ENCODE measurements around the gene WDR5.

Gene WDR5

DNA sequence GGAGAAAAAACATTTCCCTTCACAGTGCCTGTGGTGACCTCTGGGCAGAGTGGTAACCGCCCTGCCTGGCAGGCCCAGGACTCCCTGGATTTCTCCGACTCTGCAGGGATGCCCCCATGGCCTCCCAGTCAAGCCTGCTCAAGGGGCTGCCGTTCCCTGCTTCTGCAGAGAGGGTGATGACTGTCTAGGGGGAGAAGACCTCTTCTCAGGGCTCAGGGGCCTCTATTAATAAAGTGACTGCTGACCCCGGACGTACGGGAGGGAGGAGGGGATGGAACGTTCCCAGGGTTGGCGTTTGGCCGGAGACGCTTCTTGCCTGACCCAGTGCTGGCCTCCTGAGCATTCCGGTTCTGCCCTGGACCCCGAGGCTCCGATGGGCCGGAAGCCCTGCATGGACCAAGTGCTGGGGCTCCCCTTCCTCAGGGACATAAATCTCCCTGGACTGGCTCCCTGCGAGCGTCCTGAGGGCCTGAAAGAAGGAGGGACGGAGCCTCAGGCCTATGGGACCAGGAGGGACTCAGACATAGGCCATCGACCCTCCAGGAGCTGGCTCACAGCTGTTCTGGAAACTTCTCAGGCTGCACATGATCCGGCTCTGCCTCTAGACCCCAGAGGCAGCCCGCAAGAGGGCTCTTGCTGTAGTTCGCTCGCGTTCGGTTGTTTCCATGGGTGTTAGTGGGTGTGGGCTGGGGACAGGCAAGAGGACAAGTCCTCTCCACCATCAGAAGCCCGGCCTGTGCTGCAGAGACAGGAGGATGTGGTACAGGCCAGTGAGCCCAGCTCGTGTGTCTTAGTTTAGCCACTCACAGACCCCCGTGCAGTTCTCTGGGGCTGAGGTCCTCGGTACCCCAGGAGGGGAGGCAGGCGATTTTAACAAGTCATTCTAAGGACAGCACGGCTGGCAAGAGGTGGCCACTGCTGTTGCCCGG is 36.6 kb downstream of the WDR5 start:
- DNase-seq (ENCODE audit: low read depth in 1 of 2, low spot score in 1 of 2): no peak

DNA sequence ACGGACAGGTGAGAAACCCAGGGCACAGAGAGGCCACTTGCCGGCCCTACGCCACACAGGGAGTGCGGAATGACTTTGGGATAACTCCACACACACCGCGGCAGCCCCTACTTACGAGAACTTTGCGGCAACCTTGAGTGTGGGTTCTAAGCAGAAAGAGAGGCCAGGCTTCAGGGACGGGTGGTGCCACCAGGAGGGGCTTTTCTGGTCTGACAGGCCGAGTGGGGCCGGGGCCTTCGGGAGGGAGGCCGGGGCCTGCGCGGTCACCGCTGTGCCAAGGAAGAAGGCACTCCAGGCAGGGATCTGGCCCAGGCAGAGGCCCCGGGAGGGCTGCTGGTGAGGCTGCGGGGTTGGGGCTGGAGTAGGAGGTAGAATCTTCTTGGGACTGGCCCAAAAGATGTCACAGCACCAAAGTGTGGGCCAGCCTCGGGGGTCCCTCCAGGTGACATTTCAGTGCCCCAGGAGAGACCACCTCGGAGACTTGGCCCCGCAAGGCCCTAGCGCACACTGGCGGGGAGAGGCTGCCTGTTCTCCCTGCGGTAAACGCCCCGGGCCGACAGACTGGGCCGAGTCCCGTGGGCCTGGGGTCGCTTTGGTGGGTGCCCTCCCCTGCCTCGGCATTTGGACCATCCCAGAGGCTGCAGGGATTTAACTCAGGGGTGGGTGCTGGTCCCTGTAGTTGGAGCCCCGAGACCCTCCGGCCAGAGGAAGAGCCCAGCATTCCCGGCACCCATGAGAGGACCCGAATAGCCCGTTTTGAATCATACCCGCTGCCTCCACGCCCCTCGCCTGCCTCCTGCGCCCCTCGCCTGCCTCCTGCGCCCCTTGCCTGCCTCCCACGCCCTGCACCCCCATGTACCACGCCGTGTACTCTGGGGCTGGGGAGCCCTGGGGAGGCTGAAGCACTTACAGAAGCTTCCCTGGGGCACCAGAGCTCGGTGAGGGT is 37.5 kb downstream of the WDR5 start:
- no peak for DNase-seq (ENCODE audit: low read depth in 1 of 2, low spot score in 1 of 2)

DNA sequence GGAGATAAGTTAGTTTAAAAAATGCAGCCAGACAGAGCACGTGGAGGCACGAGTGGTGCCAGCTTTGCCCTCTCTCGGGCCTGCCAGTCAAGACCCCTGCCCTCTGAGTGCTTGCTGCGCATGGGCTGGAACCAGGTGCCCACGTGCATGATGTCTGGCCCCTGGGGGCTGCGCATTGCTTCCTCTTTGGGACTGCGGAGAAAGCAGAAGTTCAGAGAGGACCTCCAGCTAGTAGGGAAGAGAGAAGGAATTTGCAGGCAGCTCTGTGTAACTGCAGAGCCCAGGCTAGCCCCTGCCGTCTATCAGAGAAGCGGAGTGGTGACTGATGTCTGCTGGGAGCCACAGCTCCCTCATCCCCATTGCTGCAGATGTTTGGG is 38.2 kb downstream of the WDR5 start:
- DNase-seq (ENCODE audit: low read depth in 1 of 2, low spot score in 1 of 2): no peak

DNA sequence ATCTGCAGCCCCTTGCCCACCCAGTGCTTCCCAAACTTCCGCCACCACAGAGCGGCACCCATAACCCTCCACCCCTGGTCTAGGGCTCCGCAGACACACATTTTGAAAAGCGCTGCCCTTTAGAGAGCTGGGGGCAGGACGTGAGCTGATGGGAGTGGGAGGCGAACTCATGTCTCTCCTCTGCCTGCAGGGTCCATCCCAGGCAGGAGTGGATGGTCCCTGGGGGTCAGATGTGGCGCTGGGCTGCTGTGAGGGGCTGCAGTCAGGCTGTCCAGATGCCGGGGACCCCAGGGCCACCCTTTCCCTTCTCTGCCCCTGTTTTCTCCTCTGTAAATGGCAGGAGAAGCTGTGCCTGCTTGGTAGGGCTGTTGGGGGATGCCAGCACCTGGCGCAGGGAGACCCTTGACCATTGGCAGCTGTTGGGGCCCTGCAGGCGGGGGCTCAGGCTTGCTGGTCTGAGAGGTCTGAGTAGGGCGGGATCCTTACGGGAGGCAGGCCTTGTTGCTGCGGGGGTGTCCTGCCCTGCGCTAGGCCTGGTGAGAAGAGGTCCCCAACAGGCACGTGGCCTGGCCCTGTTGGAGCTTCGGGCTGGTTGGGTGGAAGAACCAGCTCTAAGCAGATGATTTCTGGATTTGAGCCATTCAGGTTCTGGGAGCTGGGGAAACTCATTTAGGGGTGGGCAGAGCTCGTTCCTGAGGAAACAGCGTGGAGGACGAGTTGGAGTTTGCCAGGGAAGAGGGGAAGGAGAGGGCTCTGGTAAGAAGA is 38.8 kb downstream of the WDR5 start:
- DNase-seq (ENCODE audit: low read depth in 1 of 2, low spot score in 1 of 2): no peak

DNA sequence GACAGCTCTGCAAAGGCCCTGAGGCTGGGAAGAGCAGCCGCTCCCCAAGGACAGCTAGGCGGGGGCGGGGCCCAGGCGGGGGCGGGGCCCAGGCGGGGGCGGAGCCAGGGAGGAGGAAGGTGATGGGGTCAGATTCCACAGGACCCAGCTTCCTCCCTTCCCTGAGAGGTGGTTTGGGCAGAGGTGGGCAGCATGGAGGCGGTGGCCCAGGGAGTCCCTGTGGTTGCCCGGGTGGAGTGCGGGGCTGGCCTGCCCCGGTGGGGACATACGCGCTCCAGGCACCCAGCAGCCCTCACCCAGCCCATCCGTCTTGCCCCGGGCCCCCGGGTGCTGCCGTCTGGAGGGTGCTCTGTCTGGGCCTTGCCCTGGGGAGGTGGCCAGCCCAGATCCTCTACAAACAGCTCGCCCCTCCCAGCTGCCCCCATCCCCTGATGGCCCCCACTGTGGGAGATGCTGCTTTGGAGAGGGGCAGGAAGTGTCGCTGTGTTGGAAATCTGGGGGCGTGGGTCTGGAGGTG is 39.5 kb downstream of the WDR5 start:
- no peak for DNase-seq (ENCODE audit: low read depth in 1 of 2, low spot score in 1 of 2)

DNA sequence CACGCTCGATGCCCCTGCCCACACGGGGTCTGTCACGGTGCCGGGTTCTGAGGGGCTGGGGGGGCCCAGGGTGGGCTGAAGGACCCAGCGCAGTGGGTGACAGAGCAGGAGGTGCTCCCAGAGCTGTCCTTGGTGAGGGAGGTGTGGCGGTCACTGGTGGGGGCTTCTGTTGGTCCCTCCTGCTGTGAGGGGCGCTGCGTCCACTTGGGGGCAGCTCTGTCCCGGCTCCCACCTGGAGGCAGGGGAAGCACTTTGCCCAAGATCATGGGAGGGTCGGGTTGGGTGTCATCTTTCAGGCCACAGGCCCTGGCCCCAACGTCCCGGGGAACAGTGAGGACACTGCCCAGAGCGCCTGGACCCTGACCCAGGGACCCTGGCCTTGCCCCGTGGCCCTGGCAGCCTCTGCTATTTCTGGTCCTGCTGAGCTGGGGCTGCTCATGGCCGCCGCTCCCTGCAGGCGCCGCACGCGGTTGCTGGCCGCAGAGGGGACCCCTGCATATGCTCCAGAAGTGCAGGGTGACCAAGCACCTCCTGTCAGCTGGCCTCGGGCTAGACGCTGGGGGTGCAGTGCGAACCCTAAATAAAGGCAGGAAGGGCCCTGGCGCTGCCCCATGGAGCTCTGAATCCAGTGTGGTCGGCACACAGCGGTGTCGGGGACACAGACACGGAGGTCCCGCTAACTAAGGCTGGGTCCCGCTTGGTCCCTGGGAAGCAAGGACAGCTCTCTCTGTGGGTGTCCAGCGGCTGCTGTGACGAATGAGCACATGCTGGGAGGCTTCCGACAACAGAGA is 40.1 kb downstream of the WDR5 start:
- no peak for DNase-seq (ENCODE audit: low read depth in 1 of 2, low spot score in 1 of 2)

DNA sequence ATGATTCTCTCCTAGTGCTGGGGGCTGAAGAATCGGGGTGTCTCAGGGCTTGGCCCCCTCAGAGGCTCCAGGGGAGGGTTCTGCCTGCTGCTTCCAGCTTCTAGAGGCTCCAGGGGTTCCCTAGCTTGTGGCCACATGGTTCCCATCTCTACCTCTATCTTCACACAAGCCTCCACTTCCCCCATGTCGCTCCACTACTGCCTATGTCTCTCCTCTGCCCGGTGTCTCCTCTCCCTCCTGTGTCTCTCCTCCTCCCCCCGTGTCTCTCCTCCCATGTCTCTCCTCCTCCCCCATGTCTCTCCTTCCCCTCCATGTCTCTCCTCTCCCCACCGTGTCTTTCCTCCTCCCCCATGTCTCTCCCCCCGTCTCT is 40.7 kb downstream of the WDR5 start:
- no peak for DNase-seq (ENCODE audit: low read depth in 1 of 2, low spot score in 1 of 2)

DNA sequence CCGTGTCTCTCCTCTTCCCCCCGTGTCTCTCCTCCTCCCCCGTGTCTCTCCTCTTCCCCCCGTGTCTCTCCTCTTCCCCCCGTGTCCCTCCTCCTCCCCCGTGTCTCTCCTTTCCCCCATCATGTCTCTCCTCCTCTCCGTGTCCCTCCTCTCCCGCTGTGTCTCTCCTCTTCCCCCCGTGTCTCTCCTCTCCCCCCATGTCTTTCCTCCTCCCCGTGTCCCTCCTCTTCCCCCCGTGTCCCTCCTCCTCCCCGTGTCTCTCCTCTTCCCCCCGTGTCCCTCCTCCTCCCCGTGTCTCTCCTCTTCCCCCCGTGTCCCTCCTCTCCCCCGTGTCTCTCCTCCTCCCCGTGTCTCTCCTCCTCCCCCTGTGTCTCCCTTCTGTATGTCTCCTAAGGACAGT is 41.3 kb downstream of the WDR5 start:
- DNase-seq (ENCODE audit: low read depth in 1 of 2, low spot score in 1 of 2): no peak

DNA sequence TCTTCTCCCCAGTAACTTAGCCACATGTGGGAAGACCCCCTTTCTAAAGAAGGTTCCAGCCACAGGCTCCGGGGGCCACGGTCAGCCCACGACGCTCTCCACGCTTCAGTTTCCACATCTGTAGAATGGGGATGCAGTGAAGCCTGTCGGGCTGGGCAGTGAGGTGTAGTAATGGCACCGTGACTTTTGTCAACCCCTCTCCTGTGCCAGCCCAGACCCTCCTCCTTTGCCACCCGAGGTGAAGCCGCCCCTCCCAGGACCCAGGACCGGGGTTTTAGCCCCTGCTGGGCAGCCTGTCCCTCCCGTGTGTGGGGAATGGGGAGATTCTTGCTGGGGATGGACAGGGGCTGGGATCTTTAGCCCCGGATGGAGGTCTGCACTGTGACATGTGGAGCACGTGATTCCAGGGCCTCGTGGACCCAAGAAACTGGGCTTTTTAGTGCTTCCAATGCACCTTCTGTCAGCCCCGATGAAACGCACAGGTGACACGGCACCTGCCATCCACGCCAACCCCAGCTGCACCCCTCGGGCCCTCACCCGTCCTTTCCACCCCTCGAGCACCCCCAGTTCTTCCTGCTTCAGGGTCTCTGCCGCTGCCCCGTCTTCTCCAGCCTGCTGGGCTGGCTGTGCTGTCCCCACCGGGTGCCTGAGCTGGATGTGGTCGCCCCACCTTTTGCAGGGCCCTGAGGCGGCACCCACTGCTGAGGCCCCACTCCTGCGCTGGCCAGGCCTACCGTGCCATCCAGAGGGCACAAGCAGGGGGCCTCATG is 41.9 kb downstream of the WDR5 start:
- no peak for DNase-seq (ENCODE audit: low read depth in 1 of 2, low spot score in 1 of 2)

DNA sequence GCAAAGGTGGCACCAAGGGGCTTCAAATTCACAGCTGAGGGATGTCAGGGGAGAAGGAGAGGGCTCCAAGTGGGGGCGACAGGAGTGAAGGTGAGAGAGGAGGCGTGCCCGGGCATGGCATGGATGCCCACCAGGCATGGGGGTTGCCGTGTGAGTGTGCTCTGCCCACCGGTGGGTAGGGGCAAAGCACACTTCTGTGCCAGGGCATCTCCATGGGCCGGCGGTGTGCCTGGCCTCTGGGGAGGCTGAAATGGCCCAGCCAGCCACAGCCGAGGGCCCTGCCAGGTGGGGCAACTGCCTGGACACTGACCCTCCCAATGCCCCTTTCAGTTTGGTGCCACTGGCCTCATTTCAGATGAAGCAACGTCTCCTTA is 42.5 kb downstream of the WDR5 start:
- DNase-seq (ENCODE audit: low read depth in 1 of 2, low spot score in 1 of 2): no peak

DNA sequence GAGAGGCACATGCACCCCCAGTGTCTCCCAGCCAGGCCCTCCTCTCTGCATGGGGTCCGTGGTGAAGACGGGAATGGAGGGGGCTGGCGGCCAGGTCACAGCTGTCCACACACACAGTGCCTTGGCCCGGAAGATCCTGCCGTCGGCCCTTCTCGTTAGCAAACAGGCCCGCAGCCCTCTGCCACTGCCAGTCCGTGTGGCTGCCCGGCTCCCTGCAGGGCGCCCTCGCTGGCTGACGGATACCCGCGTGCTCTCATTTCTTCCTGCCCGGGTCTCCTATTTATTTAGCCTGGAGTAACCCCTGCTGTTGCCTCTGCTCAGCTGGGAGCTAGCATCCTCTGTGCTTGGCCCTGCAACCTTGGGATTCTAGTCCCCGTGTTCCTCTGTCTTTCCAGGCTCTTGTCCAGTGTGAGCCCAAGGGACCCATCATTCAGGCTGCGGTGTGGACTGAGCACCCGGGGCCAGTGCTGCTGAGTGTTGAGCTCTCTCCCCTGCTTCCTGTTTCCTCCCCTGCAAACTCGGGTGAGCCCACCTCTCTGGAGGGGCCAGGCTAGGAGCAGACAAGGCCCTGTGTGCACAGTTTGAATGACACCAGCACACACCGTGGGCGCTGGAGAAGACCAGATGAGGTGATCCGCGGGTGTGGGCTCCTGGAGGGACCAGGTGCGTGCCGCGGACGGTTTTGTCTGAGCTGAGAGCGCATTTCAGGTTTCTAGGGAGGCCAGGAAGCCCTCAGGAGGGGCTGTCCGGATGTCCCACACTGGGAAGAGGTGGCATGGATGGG is 43.1 kb downstream of the WDR5 start:
- no peak for DNase-seq (ENCODE audit: low read depth in 1 of 2, low spot score in 1 of 2)

DNA sequence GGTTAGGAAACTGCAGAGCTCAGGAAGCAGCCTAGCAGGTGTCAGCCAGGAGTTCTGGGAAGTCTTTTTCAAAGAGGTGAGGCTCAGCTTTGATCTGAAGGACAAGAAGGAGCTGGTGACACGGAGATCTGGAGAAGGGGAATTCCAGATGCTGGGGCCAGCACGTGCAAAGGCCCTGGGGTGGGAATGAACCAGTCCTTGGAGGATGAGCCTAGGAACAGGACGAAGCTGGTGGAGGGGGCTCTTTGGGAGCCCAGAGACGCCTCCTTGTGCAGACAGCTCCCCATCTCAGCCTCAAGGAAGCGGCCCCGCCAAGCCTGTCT is 43.7 kb downstream of the WDR5 start:
- no peak for DNase-seq (ENCODE audit: low read depth in 1 of 2, low spot score in 1 of 2)

DNA sequence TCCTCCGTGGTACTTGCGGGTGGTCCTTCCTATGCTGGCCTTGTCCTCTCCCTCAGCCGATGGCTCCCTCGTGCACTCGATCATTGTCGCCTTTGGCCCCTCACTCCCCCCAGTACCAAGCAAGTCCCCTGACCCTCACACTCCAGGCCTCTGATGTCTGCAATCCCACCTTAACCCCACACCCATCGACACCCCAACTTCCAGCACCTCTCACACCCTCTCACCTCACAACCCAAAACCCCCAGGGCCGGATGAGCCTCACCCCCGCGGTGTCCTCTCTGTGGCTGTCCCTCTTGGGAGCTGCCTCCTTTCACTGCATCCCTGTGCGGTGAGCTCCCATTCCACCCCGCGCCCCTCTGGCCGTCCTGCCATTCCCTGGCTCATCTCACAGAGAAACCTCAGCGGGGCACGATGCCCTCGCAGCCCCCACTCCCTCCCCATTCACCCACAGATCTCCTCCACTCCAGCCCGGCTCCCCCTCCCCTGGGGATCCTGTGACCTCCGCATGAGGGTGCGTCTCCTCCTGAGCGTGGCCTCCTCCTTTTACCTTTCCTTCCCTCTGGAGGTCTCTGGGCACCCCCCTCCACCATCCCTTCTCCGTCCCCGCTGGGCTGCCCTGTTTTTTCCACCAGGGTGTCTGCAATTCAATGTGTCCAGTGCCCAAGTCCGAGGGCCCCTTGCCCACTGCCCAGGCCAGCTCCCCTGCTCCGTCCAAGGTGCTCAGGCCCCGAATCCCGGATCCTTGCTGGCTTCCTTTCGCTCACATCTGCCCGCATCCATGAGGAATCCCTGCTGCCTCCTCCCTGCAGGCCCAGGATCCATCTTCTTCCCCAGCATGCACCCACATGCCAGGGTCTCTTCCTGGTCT is 44.3 kb downstream of the WDR5 start:
- no peak for DNase-seq (ENCODE audit: low read depth in 1 of 2, low spot score in 1 of 2)

DNA sequence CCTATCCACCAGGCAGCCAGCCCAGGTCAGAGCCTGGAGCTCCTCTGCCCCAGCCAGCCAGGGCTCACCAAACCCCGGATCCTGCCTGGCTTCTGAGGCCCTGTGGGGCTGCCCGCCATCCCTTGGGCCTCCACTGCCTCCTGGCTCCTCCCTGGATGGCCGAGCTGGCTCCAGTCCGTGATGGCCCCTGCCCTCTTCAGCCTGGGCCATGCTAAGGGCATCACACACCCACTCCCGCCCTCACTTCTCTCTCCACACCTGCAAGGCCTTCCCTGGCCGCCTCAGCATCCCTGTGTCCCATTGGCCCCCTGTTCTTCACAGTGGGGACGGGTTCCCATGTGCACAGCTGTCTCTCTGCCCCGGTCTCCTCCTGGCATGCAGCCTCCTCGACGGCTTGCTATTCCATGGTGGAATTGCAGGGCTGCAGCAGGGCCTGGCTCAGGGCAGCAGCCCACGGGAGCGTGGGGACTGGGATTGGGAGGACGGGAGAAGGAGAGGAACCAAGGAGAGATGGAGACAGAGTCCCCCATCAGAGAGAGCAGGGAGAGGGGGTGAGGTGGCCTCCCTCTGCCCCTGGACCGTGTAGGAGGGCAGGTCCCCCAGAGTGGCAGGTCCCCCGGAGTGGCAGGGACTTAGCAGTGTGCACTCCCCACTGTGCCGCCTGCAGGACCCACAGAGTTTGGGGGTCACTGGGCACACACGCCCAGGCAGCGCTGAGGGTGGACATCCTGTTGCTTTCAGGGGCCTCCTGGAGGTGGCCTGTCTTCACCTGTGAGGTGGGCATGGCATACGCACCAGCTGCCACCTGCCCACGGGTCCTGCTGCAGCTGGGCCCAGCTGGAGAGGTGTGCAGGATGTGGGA is 45.1 kb downstream of the WDR5 start:
- no peak for DNase-seq (ENCODE audit: low read depth in 1 of 2, low spot score in 1 of 2)

DNA sequence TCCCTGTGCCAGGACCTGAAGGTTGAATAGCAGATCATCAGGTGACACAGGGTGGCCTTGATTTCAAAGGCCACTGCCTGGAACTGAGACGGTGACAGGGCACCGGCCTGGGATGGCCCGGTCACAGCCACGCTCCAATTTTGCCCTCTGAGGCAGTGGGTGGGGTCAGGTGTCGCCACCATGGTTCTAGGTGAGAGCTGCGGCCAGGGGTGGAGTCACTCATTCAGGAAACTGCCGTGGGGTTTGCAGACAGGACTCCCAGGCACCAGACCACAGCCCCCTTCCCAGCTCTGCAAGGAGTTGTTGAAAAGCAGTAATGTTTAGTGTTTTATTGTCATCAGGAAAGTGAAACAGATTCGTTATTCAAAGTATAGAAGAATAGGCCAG is 45.8 kb downstream of the WDR5 start:
- no peak for DNase-seq (ENCODE audit: low read depth in 1 of 2, low spot score in 1 of 2)

DNA sequence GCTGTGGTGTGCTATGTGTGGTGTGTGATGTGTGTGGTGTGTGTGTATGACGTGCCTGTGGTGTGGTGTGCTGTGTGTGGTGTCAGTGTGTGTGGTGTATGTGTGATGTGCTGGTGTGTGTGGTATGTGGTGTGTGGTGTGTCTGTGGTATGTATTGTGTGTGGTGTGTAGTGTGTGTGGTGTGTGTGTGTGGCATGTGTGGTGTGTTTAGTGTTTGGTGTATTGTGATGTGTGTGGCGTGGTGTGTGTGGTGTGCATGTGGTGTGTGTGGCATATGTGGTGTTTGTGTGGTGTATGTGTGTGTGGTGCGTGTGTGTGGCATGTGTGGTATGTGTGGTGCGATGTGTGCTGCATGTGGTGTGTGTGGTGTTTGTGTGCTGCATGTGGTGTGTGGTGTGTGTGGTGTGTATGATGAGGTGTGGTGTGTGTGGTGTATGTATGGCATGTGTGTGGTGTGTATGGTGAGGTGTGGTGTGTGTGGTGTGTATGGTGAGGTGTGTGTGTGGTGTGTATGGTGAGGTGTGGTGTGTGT is 46.7 kb downstream of the WDR5 start:
- no peak for DNase-seq (ENCODE audit: low read depth in 1 of 2, low spot score in 1 of 2)

DNA sequence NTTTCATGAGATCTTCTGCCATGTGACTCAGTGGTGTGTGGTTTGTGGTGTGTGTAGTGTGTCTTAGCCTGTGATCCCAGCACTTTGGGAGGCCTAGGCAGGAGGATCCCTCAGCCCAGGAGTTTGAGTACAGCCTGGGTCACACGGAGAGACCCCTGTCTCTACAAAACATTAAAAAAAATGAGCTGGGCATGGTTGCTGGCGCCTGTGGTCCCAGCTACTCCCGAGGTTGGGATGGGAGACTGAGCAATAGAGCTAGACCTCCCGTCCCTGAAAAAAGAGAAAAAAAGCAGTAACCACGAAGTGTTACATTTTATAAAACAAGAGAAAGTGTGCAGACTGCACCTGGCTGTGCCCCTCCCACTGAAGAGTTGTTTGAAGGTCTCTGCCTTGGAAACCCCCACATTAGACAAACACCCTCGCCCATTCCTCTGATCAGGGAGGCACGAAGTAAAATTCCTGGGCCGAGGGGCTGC is 49.7 kb downstream of the WDR5 start:
- DNase-seq (ENCODE audit: low read depth in 1 of 2, low spot score in 1 of 2): no peak
